COLO668 (cell line): ENCODE results near the gene CUEDC2.

ENCODE experiments used
- DNase-seq: peaks from one replicate; lab custom pipeline; 2025; ENCODE audit not compliant: unreplicated experiment; lab: John Stamatoyannopoulos, UW

CUEDC2 gene

GRCh38 chr10:102432162-102432950, at the start of gene CUEDC2:
Gene CUEDC2, minus strand, starts transcription at chr10:102432574. Its CDS starts 7,386 bp downstream, at chr10:102425188.
- DNase-seq, result peak; percentile 93

- no peak for DNase-seq
These were observed 48.0 kb upstream of the CUEDC2 start for GRCh38 chr10:102480396-102480795.

GRCh38 chr10:102479651-102480050, 47.3 kb upstream of the CUEDC2 start:
- DNase-seq, result no peak

- no peak for DNase-seq
These were observed 44.2 kb upstream of the CUEDC2 start for GRCh38 chr10:102476466-102477141.

- DNase-seq, result no peak
These were observed 43.2 kb upstream of the CUEDC2 start for GRCh38 chr10:102475451-102476040.

GRCh38 chr10:102473445-102474331, 41.3 kb upstream of the CUEDC2 start:
- no peak for DNase-seq

- DNase-seq, result no peak
These were observed 38.5 kb upstream of the CUEDC2 start for GRCh38 chr10:102470579-102471546.

- no peak for DNase-seq
These were observed 36.3 kb upstream of the CUEDC2 start for GRCh38 chr10:102468683-102469082.

- DNase-seq, result no peak
These were observed 35.6 kb upstream of the CUEDC2 start for GRCh38 chr10:102467971-102468438.

- DNase-seq, result no peak
These were observed 34.9 kb upstream of the CUEDC2 start for GRCh38 chr10:102467318-102467717.

GRCh38 chr10:102465466-102465865, 33.1 kb upstream of the CUEDC2 start:
- DNase-seq, result no peak

GRCh38 chr10:102463983-102464382, 31.6 kb upstream of the CUEDC2 start:
- DNase-seq, result no peak

- DNase-seq, result peak; percentile 17
These were observed 30.2 kb upstream of the CUEDC2 start for GRCh38 chr10:102462512-102463054.

GRCh38 chr10:102461187-102462054, 29.0 kb upstream of the CUEDC2 start:
- peak; percentile 96 for DNase-seq

- DNase-seq, result no peak
These were observed 28.4 kb upstream of the CUEDC2 start for GRCh38 chr10:102460836-102461186.

- no peak for DNase-seq
These were observed 26.3 kb upstream of the CUEDC2 start for GRCh38 chr10:102458656-102459055.

- DNase-seq, result no peak
These were observed 25.3 kb upstream of the CUEDC2 start for GRCh38 chr10:102457591-102458150.

- DNase-seq, result no peak
These were observed 23.6 kb upstream of the CUEDC2 start for GRCh38 chr10:102455893-102456471.
